H9 (cell line): ENCODE results near the gene KCNN3. TPM values are rescaled to one million over a fixed set of nuclear protein-coding genes. Genes with fewer than 3 reads are reported as not detected.

Experiments
- DNase-seq: peaks from one replicate; pipeline ENCODE4 v3.0.0-alpha.2; 2017
- H2AFZ ChIP-seq: one replicate; pipeline ENCODE4 v1.6.1; 2013; ENCODE audit warnings: mild to moderate bottlenecking, low read length, control low read depth, moderate library complexity
- H2AK5ac ChIP-seq: 2 replicates; pipeline ENCODE4 v1.6.1; 2013; ENCODE audit warnings: low read length, control low read depth, mixed read lengths; ENCODE audit not compliant: insufficient read length
- H2BK120ac ChIP-seq: one replicate; pipeline ENCODE4 v1.6.1; 2013; ENCODE audit warnings: low read depth, mild to moderate bottlenecking, low read length, control low read depth, inconsistent platforms; ENCODE audit not compliant: poor library complexity, severe bottlenecking
- H2BK12ac ChIP-seq: 2 replicates; pipeline ENCODE4 v1.6.1; 2013; ENCODE audit warnings: low read length, control low read depth, mixed read lengths, low read depth; ENCODE audit not compliant: insufficient read length
- H2BK15ac ChIP-seq: 2 replicates; pipeline ENCODE4 v1.6.1; 2013; ENCODE audit warnings: low read depth, low read length, control low read depth
- H2BK20ac ChIP-seq: one replicate; pipeline ENCODE4 v1.6.1; 2013; ENCODE audit warnings: low read depth, mild to moderate bottlenecking, low read length, control low read depth, inconsistent platforms; ENCODE audit not compliant: poor library complexity, severe bottlenecking
- H2BK5ac ChIP-seq: 2 replicates; pipeline ENCODE4 v1.6.1; 2013; ENCODE audit warnings: low read length, control low read depth, mixed read lengths; ENCODE audit not compliant: insufficient read length
- H3K14ac ChIP-seq: 2 replicates; pipeline ENCODE4 v1.6.1; 2013; ENCODE audit warnings: low read length, control low read depth; ENCODE audit not compliant: insufficient read depth
- H3K18ac ChIP-seq: 2 replicates; pipeline ENCODE4 v1.6.1; 2013; ENCODE audit warnings: low read depth, mild to moderate bottlenecking, mixed read lengths, low read length, control low read depth; ENCODE audit not compliant: insufficient read length
- H3K23ac ChIP-seq: 2 replicates; pipeline ENCODE4 v1.6.1; 2013; ENCODE audit warnings: low read length, control low read depth, mixed read lengths, low read depth; ENCODE audit not compliant: insufficient read length
- H3K23me2 ChIP-seq: 2 replicates; pipeline ENCODE4 v1.6.1; 2013; ENCODE audit warnings: low read depth, mild to moderate bottlenecking, mixed read lengths, low read length, control low read depth; ENCODE audit not compliant: insufficient read length, poor library complexity, severe bottlenecking
- H3K27ac ChIP-seq: 2 replicates; pipeline ENCODE4 v1.5.1; 2013; ENCODE audit warnings: low read length, control low read depth, mixed read lengths, low read depth; ENCODE audit not compliant: insufficient read length
- H3K27me3 ChIP-seq: 2 replicates; pipeline ENCODE4 v1.6.1; 2013; ENCODE audit warnings: low read length, control low read depth, inconsistent platforms; ENCODE audit not compliant: insufficient read depth
- H3K4ac ChIP-seq: 2 replicates; pipeline ENCODE4 v1.6.1; 2013; ENCODE audit warnings: low read depth, mild to moderate bottlenecking, control low read depth, inconsistent platforms, low read length, moderate library complexity
- H3K4me1 ChIP-seq: 2 replicates; pipeline ENCODE4 v1.6.1; 2013; ENCODE audit warnings: low read length, control low read depth, inconsistent platforms; ENCODE audit not compliant: insufficient read depth
- H3K4me2 ChIP-seq: 2 replicates; pipeline ENCODE4 v1.6.1; 2013; ENCODE audit warnings: low read length, control low read depth, mixed read lengths; ENCODE audit not compliant: insufficient read length, insufficient read depth
- H3K56ac ChIP-seq: 2 replicates; pipeline ENCODE4 v1.6.1; 2013; ENCODE audit warnings: low read depth, mild to moderate bottlenecking, mixed read lengths, low read length, control low read depth; ENCODE audit not compliant: insufficient read length
- H3K79me1 ChIP-seq: 2 replicates; pipeline ENCODE4 v1.6.1; 2013; ENCODE audit warnings: low read depth, mild to moderate bottlenecking, moderate library complexity, low read length, control low read depth, inconsistent platforms; ENCODE audit not compliant: insufficient read depth, poor library complexity, severe bottlenecking
- H3K79me2 ChIP-seq: 2 replicates; pipeline ENCODE4 v1.6.1; 2013; ENCODE audit warnings: low read length, control low read depth, inconsistent platforms; ENCODE audit not compliant: insufficient read depth
- H3K9ac ChIP-seq: 2 replicates; pipeline ENCODE4 v1.6.1; 2013; ENCODE audit warnings: low read length, control low read depth, mixed read lengths; ENCODE audit not compliant: insufficient read length; ENCODE audit errors: extremely low read depth
- H3K9me3 ChIP-seq: one replicate; pipeline ENCODE4 v1.6.1; 2013; ENCODE audit warnings: low read depth, low read length, inconsistent platforms; ENCODE audit not compliant: control insufficient read depth
- H3T11ph ChIP-seq: one replicate; pipeline ENCODE4 v1.6.1; 2013; ENCODE audit warnings: mild to moderate bottlenecking, low read length, control low read depth, inconsistent platforms
- H4K20me1 ChIP-seq: one replicate; pipeline ENCODE4 v1.6.1; 2013; ENCODE audit not compliant: control insufficient read depth, insufficient read length, insufficient read depth
- H4K5ac ChIP-seq: 2 replicates; pipeline ENCODE4 v1.6.1; 2013; ENCODE audit warnings: low read depth, mild to moderate bottlenecking, mixed read lengths, low read length, control low read depth; ENCODE audit not compliant: insufficient read length
- H4K8ac ChIP-seq: replicated peaks from 2 replicates; pipeline ENCODE4 v1.6.1; 2013; ENCODE audit warnings: low read length, control low read depth, mixed read lengths, low read depth; ENCODE audit not compliant: insufficient read length
- H4K91ac ChIP-seq: 2 replicates; pipeline ENCODE4 v1.6.1; 2013; ENCODE audit warnings: low read depth, mild to moderate bottlenecking, moderate library complexity, mixed read lengths, low read length, control low read depth; ENCODE audit not compliant: insufficient read length
- H3K27ac Mint-ChIP-seq, 3 experiments: 2 replicates in 2 of 3; 3 replicates in 1 of 3; pipeline ENCODE4 v1.8.0; 2020 to 2021; ENCODE audit warnings: mixed read lengths in 3 of 3, mild to moderate bottlenecking in 1 of 3, moderate library complexity in 1 of 3
- H3K27me3 Mint-ChIP-seq: 2 replicates; pipeline ENCODE4 v1.8.0; 2021; ENCODE audit warnings: low read depth, mild to moderate bottlenecking, moderate library complexity, mixed read lengths
- H3K36me3 Mint-ChIP-seq, 3 experiments: 2 replicates in 2 of 3; 3 replicates in 1 of 3; pipeline ENCODE4 v1.8.0; 2020 to 2021; ENCODE audit warnings: low read depth in 3 of 3, mixed read lengths in 3 of 3; ENCODE audit not compliant: insufficient read depth in 1 of 3
- H3K4me1 Mint-ChIP-seq, 2 experiments: 2 replicates each; pipeline ENCODE4 v1.8.0; 2020; ENCODE audit warnings: mixed read lengths in 2 of 2
- H3K4me3 Mint-ChIP-seq, 2 experiments: 2 replicates in 1 of 2; 3 replicates in 1 of 2; pipeline ENCODE4 v1.8.0; 2020 to 2021; ENCODE audit warnings: mild to moderate bottlenecking in 2 of 2, mixed read lengths in 2 of 2, moderate library complexity in 1 of 2
- H3K9me3 Mint-ChIP-seq, 2 experiments: 2 replicates in 1 of 2; 3 replicates in 1 of 2; pipeline ENCODE4 v1.8.0; 2020; ENCODE audit warnings: mild to moderate bottlenecking in 2 of 2, mixed read lengths in 2 of 2, moderate library complexity in 1 of 2
- CTCF ChIP-seq: fragments of 200-600 bp; sonication (generic); conservative IDR thresholded peaks from 3 replicates; pipeline ENCODE4 v1.8.0; 2021; ENCODE audit warnings: antibody characterized with exemption, mild to moderate bottlenecking
- WGBS: extraction: QIAGEN DNeasy Blood & Tissue Kit; methylation state at CpG from one replicate; pipeline ENCODE4 v1.1.7; 2013; ENCODE audit warnings: missing lambda C conversion rate, low lambda C conversion rate, mixed read lengths; ENCODE audit not compliant: insufficient read length; ENCODE audit errors: extremely low coverage; 5-methylcytosine and 5-hydroxymethylcytosine counted together
- total RNA-seq: library from RNA; stranded (reverse); gene quantifications from 2 replicates; pipeline ENCODE4 v1.2.1, GENCODE V29; 2021

KCNN3 gene
- total RNA-seq, 1 experiment from 2014 or later = 0.83 TPM

DNA sequence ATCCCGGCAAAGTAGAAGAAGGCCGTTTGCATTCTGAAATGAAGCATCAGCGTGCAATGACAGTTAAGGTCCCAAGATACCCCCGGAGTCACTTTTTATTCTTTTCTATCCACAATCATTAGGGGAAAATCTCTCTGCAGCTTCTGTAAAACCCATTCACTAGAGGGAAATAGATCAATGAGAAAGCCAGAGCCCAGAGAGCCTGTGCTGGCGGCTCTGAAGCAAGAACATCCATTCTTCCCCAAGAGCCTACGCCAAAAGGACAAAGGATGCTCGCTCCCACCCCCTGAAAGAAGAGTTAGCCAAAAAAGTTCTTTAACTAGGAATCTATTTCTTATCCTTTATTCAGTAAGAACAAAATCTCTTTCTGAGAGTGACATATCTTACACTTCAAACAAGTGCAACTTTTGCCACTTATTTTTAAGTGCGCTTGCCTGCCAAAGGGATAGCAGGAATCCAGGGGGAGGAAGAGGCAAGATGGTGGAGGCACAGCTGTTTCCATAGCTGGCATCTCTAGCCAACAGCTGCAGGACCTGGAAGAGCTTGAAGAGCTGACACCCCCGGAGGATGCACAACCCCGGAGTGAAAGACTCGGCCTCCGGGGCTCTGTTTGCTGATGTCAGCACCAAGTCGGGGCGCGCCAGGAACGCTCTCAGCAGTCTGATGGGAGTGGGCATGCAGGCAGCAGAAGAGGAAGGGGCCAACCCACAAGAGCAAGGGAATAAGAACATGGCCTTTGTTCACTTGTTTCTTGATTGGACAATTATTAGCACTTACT lies 68.7 kb downstream of the KCNN3 start:
- Histone ChIP-seq H4K20me1 (no peaks in the 10 kb centered on the region), H4K91ac (no peak overlapping the region), H3K9me3 (no peaks in the 10 kb centered on the region), H4K8ac (no peak overlapping the region), H3K56ac (no peak overlapping the region), H3K23me2 (no peaks in the 10 kb centered on the region), H2BK15ac (no peak overlapping the region), H3K27me3 (no peaks in the 10 kb centered on the region), H2BK5ac (no peak overlapping the region), H3K79me2 (no peaks in the 10 kb centered on the region), H3T11ph (no peak overlapping the region), H3K4me1 (no peaks in the 10 kb centered on the region), H3K9ac (no peak overlapping the region), H3K18ac (no peak overlapping the region), H3K4me2 (no peak overlapping the region), H4K5ac (no peak overlapping the region), H3K27ac (no peak overlapping the region), H2BK20ac (no peak overlapping the region), H3K79me1 (no peaks in the 10 kb centered on the region), H2BK12ac (no peak overlapping the region), H3K4ac (no peak overlapping the region), H3K14ac (no peak overlapping the region), H2AFZ (no peak overlapping the region), H2AK5ac (no peak overlapping the region), H3K23ac (no peak overlapping the region), H2BK120ac (no peak overlapping the region)
- H3K4me3 Mint-ChIP-seq = no peak overlapping the region
- no peak for TF ChIP-seq CTCF
- peaks cover 12% of the 10 kb centered on the region for H3K27me3 Mint-ChIP-seq
- H3K9me3 Mint-ChIP-seq = no peaks in the 10 kb centered on the region
- H3K36me3 Mint-ChIP-seq = no peaks in the 10 kb centered on the region
- peaks cover 1 to 8% of the 10 kb centered on the region in 2 experiments; a peak in 2 of 4 replicates for H3K4me1 Mint-ChIP-seq
- no CpG with 5 or more reads among the region's 16 CpGs for WGBS
- no peak overlapping the region for H3K27ac Mint-ChIP-seq
- no peak for DNase-seq
